Amniotic stem cell (primary cell): Measurements from ENCODE around the gene ATL2.
"Not testable (repeated sequence)": the region's sequence is repeated elsewhere in the genome, so short reads cannot be mapped to it uniquely, and the experiment has no call there.

Experiments
- DNase-seq: peaks from one replicate; lab custom pipeline; 2025; lab: John Stamatoyannopoulos, UW

Gene ATL2

DNA sequence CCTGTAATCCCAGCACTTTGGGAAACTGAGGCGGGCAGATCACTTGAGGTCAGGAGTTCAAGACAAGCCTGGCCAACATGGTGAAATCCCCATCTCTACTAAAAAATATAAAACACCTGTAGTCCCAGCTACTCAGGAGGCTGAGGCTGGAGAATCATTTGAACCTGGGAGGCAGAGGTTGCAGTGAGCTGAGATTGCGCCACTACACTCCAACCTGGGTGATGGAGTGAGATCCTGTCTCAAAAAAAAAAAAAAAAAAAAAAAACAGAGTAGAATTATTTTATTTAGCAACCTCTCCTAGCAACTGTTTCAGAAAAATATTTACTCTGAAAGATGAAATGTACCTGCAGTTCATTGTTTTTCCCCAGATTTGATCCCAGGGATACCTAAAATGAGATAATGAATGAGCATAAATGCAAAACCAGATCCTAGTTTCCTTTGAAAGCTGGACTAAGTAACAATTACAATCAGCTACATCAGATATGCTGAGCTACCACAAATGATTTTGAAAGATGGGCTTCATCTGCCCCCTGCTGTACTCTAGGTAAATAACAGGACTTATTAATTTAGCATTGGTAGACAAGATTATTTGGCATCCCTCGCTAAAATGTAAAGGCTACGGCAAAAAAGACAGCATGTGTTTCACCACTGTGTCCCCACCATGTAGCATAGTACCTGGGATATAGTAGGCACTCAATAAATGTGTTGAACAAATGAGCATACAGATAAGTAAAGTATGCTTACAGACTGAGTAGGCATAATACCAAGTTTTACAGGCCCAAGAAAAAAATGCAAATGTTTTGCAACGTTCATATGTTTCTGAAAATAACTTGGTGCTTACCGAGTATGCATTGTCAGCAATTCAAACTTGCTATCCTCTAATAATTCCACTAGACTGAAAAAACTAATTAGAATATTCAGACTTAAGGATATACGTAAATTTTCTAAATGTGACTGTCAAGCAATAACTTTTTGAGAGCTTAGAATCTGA lies 102.5 kb downstream of the ATL2 start:
- DNase-seq: peak; percentile 71

DNA sequence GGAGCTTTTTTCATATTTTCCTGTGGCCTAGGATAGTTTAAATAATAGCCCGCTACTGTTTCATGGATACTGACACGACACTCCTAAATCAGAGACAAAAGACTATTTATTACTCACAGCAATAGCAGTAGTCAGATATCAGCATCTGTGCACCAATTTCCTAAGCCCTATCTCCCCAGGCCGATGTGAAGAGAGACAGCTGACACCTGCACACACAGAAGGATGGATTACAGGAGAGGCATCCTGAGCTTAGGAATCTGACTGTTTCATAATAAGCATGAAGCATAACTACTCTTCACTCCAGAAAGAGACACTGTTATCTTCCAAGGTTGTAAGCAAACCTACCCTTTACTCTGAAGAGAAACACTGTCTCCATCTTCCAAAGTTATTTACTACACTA lies 105.4 kb downstream of the ATL2 start:
- no peak for DNase-seq

DNA sequence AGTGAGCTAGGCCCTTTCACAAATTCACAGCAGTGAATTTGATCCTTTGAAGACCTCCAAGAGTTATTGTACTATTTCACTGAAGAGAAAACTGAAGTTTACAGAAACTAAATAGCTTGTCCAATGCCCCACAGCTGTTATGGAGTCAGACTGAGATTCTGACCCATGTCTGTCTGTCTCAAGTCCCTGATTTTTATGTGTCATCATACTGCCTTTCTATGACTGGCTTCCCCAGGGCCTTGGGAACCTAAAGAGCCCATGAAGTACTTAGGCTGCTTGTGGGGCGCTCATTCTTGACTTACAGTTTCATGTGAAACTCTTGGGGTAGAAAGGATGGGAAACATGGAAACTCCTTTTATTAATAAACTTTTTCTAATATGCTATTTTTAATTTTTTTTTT lies 107.7 kb downstream of the ATL2 start:
- DNase-seq: no peak

DNA sequence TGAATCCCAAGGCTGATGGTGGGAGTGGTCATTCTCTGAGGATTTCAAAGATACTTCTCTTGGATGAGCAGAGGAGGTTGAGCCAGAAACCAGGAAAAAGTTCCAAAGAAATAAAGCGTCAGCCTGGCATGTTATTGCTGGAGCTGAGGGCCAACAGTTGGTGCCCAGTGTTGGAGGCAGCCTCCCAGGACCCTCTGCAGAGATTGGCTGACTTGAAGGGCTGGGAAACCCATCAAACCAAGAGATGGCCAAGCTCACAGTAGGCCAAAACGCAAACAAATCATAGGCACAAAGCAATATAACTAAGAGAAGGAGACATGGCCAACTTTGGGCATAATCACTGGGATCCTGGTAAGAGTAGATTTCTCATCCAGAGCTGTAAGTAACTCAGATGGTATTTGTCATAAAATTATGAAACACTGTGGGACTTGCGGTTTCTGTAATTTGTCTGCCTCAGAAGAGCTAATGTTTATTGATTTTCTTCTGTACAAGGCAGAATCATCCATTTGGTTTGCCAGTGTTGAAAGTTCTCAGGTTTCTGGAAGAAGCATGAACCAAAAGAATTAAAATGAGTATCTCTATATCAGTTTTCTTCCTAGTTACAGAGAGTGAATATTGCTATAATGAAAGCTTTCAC lies 108.3 kb downstream of the ATL2 start:
- DNase-seq: no peak

DNA sequence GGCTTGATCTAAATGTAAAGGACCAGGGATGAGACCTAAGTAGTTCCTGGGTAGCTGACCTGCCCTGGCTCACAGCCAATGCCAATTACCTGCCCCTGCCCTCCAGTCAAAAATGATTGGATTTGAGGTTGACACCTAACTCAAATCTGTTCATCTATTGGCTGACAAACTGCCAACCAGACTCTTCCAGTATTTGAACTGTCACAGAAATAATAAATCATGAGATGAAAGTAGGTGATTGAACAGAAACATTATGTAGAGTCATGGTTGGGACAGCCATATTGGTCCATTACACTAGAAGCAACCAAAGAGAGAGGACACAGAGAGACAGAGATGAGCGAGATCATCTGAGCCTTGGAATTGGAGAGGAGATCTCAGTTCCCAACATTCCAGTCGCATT lies 109.1 kb downstream of the ATL2 start:
- DNase-seq: no peak

DNA sequence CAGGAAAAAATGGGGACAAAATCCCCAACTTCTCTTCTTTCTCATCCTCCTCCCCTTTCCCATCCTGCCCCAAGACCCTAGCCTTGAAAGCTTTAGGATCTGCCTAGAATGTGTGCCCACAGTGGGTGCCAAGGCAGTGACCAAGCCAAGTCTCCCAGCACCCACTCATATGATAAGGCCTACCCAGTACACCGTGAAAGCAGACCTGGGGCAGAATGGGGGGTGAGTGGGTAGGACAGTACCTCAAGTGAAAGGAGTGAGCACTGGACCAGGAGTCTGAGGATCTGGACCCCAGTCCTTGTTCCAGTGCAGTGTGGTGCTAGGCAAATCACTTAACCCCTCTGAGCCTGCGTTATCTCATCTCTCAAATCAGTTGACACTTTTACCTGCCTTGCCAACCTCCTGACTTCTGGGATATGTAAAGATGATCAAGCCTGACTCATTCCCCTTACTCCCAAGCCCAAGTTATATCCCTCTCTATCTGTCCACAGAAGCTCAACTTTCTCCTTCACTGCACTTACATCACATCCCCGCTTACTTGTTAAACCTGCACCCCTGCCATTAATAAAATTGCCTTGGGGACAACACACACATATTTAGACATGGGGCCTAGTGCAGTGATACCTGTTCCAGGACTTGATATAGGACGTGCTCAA lies 109.7 kb downstream of the ATL2 start:
- DNase-seq: no peak

DNA sequence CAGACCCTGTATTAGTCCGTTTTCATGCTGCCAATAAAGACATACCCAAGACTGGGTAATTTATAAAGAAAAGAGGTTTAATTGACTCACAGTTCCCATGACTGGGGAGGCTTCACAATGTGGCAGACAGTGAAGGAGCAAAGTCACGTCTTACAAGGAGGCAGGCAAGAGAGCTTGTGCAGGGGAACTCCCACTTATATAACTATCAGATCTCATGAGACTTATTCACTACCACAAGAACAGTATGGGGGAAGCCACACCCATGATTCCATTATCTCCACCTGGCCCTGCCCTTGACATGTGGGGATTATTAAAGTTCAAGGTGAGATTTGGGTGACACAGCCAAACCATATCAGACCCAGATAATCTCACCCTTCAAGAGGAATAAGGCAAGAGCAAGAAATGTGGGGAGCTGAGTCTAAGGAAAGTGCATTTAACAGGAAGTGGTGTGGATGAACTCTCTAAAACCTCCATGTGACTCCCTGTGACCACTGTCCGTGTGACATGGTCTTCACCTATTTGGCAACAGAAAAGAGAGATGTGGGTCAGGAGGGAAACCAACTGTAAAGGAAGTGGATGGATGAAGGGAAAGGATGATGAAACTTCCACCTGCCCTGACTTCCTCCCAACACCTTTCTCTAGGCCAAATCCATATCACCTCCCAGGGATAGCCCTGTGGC lies 110.6 kb downstream of the ATL2 start:
- no peak for DNase-seq

DNA sequence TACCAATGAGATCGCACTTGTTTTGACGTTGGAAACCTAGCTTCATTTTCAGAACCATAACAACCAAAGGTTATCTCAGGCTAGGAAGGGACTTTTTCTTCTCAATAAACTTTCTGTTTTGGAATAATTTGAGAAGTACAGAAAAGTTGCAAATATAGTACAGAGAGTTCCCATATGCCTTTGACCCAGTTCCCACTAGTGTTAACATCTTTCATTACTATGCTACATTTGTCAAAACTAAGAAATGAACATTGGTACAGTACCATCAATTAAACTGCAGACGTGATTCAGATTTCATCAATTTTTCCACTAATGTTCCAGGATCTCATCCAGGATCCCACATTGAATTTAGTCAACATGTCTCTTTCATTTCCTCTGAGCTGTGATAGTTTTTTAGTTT lies 111.6 kb downstream of the ATL2 start:
- no peak for DNase-seq

DNA sequence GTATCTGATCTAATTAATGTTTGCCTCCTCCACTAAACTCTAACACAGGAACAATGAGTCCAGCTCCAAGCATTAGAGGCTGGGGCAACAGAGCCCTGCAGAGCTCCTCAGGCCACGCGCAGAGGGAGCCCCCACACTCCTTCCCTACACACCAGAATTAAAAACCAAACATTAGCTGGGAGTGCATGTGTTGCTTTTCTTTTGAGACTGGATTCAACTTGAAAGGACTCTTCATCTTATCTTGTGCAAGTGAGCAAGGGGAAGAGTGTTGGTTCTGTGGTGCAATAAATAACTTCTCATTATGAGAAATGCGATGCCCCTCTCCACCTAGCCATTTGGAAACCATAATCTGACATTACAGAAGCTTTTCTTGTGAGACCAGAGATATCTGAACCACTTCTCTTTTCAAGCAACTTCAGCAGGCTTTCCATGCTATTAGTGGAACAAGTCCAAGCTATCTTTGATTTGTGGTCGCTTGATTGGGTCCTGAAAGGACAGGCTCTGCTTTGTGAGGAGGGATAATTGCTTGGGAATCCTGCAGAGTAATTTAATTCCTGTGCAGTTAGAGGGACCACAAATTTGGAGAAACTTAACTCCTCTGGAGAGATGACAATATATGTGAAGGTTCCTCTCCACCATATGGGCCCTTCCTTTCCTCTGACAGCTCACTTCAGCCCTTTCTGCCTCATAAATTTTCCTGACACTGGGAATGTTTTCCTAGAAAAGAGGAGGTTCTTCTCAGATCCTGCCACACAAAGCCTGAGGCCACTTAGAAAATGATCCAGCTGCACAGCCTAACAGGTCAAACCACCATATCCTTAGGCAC lies 112.5 kb downstream of the ATL2 start:
- DNase-seq: no peak

DNA sequence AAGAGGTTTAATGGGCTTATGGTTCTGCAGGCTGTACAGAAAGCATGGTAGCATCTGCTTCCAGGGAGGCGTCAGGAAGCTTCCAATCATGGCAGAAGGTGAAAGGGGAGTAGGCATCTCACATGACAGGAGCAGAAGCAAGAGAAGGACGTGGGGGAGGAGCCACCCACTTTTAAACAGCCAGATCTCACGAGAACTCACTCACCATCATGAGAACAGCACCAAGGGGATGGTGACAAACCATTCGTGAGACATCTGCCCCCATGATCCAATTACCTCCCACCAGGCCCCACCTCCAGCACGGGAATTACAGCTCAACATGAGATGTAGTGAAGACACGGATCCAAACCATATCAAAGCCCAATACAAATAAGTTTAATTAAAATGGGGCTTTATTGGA lies 113.8 kb downstream of the ATL2 start:
- no peak for DNase-seq

DNA sequence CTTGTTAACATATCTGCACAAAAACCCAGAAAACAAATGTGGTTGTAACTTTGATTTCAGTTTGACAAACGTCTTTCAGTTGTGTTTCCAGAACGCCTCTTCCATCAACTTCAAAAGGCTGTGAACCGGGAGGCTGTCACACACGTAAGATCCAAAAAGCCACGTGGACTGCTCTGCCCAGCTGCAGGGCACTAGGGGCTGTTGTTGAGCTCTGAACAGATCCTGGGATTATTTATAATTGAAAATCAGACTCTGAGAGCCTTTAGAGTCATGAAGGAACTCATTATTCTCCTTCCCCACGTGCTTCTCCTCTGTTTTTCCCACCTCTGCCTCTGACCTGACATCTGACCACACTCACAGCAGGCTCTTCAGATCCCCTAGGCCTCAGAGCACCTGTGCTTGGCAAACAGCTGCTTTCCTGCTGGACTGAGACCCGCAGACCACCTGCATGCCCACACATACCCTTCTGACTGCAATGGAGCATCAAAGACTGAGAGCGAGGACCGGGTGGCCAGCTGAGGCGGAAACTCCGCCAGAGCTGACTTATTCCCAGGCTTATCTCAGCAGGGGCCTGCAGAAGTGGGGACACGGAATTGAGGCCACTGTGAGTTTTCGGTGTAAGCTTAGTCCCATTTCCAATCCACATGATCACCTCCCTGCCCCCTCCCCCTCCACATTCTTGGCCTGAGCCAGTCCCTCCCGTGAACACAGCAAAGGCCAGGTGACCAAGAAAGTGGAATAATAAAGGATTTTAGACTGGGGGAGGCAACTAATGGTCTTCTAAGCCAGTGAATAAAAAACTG lies 114.8 kb downstream of the ATL2 start:
- DNase-seq: no peak

DNA sequence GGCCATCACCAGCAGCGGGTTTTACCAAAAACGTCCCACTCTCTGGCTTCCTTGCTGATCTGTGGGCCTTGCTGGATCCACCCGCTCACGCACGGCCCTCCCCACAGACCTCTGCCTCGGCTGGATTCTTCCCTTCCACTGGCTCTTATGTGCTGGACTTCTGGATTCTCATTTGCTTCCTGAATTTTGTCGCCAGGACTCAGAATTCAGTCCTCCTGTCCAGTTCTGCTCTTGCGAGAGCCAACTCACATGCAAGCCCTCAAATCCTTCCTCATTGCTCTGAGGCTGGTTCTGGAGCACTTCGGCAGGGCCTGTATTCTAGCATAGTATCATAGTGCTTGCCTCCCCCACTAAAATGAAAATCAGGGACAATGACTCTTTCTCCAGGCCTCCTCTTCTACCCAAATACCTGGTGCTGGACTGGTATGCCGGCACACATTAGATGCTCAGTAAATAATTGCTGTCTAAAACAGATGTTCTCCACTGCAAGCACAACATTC lies 115.5 kb downstream of the ATL2 start:
- DNase-seq: no peak

DNA sequence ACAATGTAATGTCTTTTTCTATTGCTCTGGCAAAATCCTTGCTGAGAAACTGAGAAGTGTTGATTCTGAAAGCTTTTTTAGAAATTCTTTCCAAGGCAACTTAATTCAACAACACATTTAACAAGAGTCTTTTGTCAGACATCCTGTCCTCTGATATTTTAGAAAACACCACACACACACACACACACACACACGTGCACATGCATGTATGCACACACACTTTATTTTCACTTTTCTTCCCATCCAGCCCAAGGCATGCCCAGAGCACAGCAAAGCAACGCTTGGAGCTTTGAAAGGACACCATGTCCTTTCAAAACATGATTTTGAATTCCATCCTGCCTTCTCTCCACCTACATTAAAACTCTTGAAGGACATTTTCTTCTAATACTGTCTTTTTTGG lies 116.1 kb downstream of the ATL2 start:
- no peak for DNase-seq

DNA sequence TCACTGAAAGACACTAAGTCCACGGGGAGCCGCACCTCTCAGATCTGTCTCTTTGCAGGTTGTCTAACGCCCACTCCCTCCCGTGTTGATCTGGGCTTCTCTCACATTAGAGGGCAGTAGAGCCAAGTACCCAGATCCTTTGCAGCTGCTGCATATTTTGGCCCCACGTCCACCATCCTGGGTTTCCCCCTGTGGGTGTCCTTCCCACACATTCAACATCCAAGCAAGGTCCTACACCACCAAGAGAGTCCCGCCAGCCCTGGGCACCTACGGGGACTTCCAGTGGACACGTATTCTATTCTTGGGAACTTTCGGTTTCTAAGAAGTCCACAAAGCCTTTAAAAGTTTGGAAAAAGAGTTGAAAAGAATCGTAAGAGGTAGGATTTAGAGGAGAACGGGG lies 116.6 kb downstream of the ATL2 start:
- no peak for DNase-seq

DNA sequence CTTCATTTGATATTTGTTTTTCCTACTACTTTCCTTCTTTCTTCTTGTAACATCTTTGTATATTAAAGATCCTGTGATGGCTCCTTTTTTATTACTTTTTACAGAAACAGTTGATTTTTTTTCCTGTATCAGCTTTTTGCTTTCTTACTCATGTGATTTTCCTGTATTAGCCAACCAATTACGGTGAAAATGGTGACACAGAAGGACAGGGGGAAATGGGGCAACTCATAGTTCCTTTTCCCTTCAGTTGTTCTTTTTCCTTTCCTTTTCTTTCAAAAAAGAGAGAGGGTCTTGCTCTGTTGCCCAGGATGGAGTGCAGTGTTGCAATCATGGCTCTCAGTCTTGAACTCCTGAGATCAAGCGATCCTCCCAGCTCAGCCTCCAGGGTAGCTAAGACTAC lies 117.8 kb downstream of the ATL2 start:
- no peak for DNase-seq

DNA sequence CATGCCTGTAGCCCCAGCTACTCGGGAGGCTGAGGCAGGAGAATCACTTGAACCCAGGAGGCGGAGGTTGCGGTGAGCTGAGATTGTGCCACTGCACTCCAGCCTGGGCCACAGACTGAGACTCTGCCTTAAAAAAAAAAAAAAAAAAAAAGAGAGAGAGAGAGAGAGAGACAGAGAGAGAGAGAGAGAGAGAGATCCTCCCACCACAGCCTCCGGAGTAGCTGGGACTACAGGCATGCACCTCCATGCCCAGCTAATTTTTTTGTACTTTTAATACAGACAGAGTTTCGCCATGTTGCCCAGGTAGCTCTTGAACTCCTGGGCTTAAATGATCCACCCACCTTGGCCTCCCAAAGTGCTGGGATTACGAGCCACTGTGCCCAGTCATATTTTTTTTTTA lies 119.4 kb downstream of the ATL2 start:
- DNase-seq: not testable (repeated sequence)

DNA sequence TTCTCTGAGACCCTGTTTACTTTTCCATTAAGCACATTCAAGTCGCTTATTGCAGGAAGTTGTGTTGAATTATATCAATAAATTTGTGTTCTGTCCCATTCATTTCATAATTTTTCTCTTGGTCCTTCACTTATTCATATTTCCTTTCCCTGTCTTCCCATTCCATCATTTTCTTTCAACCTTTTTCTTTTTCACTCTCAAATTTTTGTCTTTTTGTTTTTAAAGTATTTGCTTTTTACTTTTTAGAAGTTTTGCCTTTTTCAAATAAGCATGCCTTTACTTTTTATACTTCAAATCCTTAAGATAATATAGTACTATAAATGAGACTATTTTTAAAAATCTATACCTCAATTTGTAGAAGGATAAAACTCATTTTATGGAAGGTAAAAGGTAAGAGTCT lies 120.5 kb downstream of the ATL2 start:
- DNase-seq: no peak

DNA sequence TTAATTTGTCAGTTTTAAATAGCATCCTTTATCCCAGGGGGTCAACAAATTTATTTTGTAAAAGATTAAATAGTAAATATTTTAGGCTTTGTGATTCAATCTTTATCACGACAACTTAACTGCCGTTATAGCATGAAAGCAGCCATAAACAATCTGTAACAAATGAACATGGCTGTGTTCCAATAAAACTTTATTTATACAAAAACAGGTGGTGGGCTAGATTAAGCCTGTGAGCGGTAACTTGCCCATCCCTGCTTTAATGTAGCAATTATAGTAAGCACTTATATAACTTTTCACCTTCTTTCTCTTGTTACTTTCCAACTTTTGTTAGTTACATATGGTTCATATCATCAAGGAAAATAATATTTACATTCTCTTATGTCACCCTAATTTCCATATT lies 121.9 kb downstream of the ATL2 start:
- no peak for DNase-seq

DNA sequence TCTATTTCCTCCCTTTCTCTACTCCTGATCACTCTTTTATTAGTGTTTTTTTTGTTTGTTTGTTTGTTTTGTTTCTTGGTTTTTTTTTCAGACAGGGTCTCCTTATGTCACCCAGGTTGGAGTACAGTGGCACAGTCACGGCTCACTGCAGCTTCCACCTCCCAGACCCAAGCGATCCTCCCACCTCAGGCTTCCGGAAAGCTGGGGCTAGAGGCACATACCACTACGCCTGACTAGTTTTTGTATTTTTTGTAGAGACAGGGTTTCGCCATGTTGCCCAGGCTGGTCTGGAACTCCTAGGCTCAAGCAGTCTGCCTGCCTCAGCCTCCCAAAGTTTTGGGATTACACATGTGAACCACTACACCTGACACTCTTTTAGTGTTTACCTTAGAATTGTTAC lies 122.3 kb downstream of the ATL2 start:
- no peak for DNase-seq

DNA sequence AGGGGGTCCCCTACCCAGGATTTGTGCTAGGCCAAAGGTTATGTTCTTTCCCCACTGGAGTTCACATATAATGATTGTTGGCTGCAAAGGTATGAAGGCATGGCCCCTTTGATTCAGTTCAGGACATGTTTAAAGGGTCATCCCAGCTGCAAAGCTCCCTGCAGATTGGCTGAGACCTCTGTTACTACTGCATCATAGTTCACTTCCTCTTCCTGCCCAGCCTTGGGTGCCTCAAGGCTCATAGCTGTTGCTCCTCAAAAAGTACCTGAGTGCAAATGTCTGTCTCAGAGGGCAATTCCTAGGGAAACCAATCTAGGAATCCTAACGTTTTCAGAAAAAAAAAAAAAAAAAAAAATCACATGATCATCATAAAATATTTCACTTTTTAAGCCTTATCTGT lies 125.1 kb downstream of the ATL2 start:
- no peak for DNase-seq

DNA sequence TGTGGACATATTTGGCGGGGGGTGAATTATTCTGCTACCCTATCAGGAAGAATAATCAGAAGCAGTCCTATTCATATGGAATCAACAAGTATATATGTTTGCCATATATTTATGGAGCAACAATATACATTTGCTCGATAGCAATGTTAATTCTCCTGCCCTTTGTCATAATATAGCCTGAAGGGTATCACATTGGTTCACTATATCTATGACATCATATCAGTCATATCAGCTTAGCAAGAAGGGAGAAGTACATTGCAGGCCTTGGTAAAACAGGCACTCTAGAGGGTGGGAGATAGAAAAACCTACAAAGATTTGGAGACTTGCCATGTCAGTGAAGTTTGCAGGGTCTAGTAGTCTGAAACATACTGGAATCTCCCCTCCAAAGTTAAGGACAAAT lies 128.4 kb downstream of the ATL2 start:
- DNase-seq: no peak
